Measurements from ENCODE around the gene BORCS5. TPM values are rescaled to one million over a fixed set of nuclear protein-coding genes. Genes with fewer than 3 reads are reported as not detected.
"Not testable (repeated sequence)": the region's sequence is repeated elsewhere in the genome, so short reads cannot be mapped to it uniquely, and the experiment has no call there.

The BORCS5 gene
- total RNA-seq, 1 donor from 2014 or later = 13.3 TPM

GRCh38 chr12:12405882-12406281, 49.0 kb downstream of the BORCS5 start:
- Histone ChIP-seq H3K9me3 (ENCODE audit: low read depth) (no peaks in the 10 kb centered on the region), H4K20me1 (ENCODE audit: low read depth) (peaks cover 8% of the 10 kb centered on the region), H3K27ac (no peak overlapping the region), H3K27me3 (no peaks in the 10 kb centered on the region), H3K4me2 (no peak overlapping the region), H3K4me3 (no peak overlapping the region), H3K4me1 (no peaks in the 10 kb centered on the region), H3K79me2 (ENCODE audit: low read depth) (no peaks in the 10 kb centered on the region), H3K36me3 (no peaks in the 10 kb centered on the region), H3K9ac (no peak overlapping the region), H2AFZ (replicated peaks) (no peak overlapping the region), H3F3A (ENCODE audit: low read depth) (no peaks in the 10 kb centered on the region)
- Mint-ChIP-seq H3K27ac (no peak overlapping the region), H3K4me1 (no peaks in the 10 kb centered on the region), H3K4me3 (no peak overlapping the region), H3K9me3 (peaks cover 2% of the 10 kb centered on the region), H3K27me3 (ENCODE audit: insufficient read depth, low read depth) (no peaks in the 10 kb centered on the region), H3K36me3 (peaks cover 1% of the 10 kb centered on the region)
- TF ChIP-seq EZH2phosphoT487 (IDR thresholded peaks at IDR 0.05) = no peak
- no peak for TF ChIP-seq CTCF (IDR thresholded peaks at IDR 0.05)
- TF ChIP-seq EZH2 (IDR thresholded peaks at IDR 0.05) = no peak
- no peak for DNase-seq (ENCODE audit: low spot score)

- H3K4me3 Mint-ChIP-seq = no peak overlapping the region
- no peak overlapping the region for H3K27ac Mint-ChIP-seq
- DNase-seq (ENCODE audit: low spot score) = no peak
- Histone ChIP-seq H3K4me2 (no peak overlapping the region), H3K27me3 (no peaks in the 10 kb centered on the region), H2AFZ (replicated peaks) (no peak overlapping the region), H3K9me3 (ENCODE audit: low read depth) (no peaks in the 10 kb centered on the region), H3K36me3 (no peaks in the 10 kb centered on the region), H3K4me1 (no peaks in the 10 kb centered on the region), H4K20me1 (ENCODE audit: low read depth) (peaks cover 8% of the 10 kb centered on the region), H3K79me2 (ENCODE audit: low read depth) (no peaks in the 10 kb centered on the region), H3K9ac (no peak overlapping the region), H3K4me3 (no peak overlapping the region), H3K27ac (no peak overlapping the region), H3F3A (ENCODE audit: low read depth) (no peaks in the 10 kb centered on the region)
- H3K27me3 Mint-ChIP-seq (ENCODE audit: insufficient read depth, low read depth) = no peaks in the 10 kb centered on the region
- no peak for TF ChIP-seq EZH2 (IDR thresholded peaks at IDR 0.05)
- TF ChIP-seq CTCF (IDR thresholded peaks at IDR 0.05) = no peak
- TF ChIP-seq EZH2phosphoT487 (IDR thresholded peaks at IDR 0.05) = no peak
- H3K4me1 Mint-ChIP-seq = no peaks in the 10 kb centered on the region
- H3K36me3 Mint-ChIP-seq = peaks cover 1% of the 10 kb centered on the region
- H3K9me3 Mint-ChIP-seq = peaks cover 5% of the 10 kb centered on the region
These were observed 49.9 kb downstream of the BORCS5 start for GRCh38 chr12:12406762-12407161.

GRCh38 chr12:12408265-12408690, 51.4 kb downstream of the BORCS5 start:
- H3K9me3 Mint-ChIP-seq = peaks cover 15% of the 10 kb centered on the region
- Histone ChIP-seq H3K27me3 (no peaks in the 10 kb centered on the region), H3K9me3 (ENCODE audit: low read depth) (no peaks in the 10 kb centered on the region), H3F3A (ENCODE audit: low read depth) (no peaks in the 10 kb centered on the region), H2AFZ (replicated peaks) (no peak overlapping the region), H4K20me1 (ENCODE audit: low read depth) (peaks cover 8% of the 10 kb centered on the region), H3K27ac (no peak overlapping the region), H3K4me3 (no peak overlapping the region), H3K9ac (no peak overlapping the region), H3K36me3 (no peaks in the 10 kb centered on the region), H3K79me2 (ENCODE audit: low read depth) (no peaks in the 10 kb centered on the region), H3K4me2 (no peak overlapping the region), H3K4me1 (no peaks in the 10 kb centered on the region)
- TF ChIP-seq EZH2phosphoT487 (IDR thresholded peaks at IDR 0.05) (no peak), CTCF (IDR thresholded peaks at IDR 0.05) (no peak), EZH2 (IDR thresholded peaks at IDR 0.05) (no peak)
- H3K27ac Mint-ChIP-seq = no peak overlapping the region
- DNase-seq (ENCODE audit: low spot score) = no peak
- H3K4me3 Mint-ChIP-seq = no peak overlapping the region
- no peaks in the 10 kb centered on the region for H3K27me3 Mint-ChIP-seq (ENCODE audit: insufficient read depth, low read depth)
- peaks cover 2% of the 10 kb centered on the region for H3K4me1 Mint-ChIP-seq
- peaks cover 5% of the 10 kb centered on the region for H3K36me3 Mint-ChIP-seq

- not testable (repeated sequence) for H3K9ac ChIP-seq; H3K79me2 ChIP-seq (ENCODE audit: low read depth); H3K27ac ChIP-seq; H3K4me1 Mint-ChIP-seq; H3K36me3 ChIP-seq; H3K27ac Mint-ChIP-seq; H3K36me3 Mint-ChIP-seq; H3K27me3 ChIP-seq; H3K4me3 ChIP-seq; DNase-seq (ENCODE audit: low spot score); H4K20me1 ChIP-seq (ENCODE audit: low read depth); H3K4me3 Mint-ChIP-seq; H3K27me3 Mint-ChIP-seq (ENCODE audit: insufficient read depth, low read depth); H3K4me2 ChIP-seq; H2AFZ ChIP-seq (replicated peaks); H3K9me3 ChIP-seq (ENCODE audit: low read depth); H3K4me1 ChIP-seq; H3F3A ChIP-seq (ENCODE audit: low read depth)
- H3K9me3 Mint-ChIP-seq = peaks cover 16% of the 10 kb centered on the region
These were observed 52.5 kb downstream of the BORCS5 start for GRCh38 chr12:12409337-12409736.

Measured in neural progenitor cell (in vitro differentiated cells).